GM19351 (cell line): ENCODE data around the gene SAA4.
"Not testable (repeated sequence)": the region's sequence is repeated elsewhere in the genome, so short reads cannot be mapped to it uniquely, and the experiment has no call there.

Source experiments
- ATAC-seq: cut with Tn5 transposase; IDR thresholded peaks from one replicate; pipeline ENCODE4 v1.9.1; 2021; ENCODE audit warnings: mild to moderate bottlenecking, moderate library complexity; ENCODE audit not compliant: unreplicated experiment

The SAA4 gene

GRCh38 chr11:18236664-18237356 is at the start of gene SAA4:
TSS of gene SAA4 (minus strand) at chr11:18236802. CDS start at chr11:18235926, 876 bp downstream.
- no peak for ATAC-seq

GRCh38 chr11:18285841-18286240 is 49.2 kb upstream of the SAA4 start:
- no peak for ATAC-seq

GRCh38 chr11:18282626-18283025 is 46.0 kb upstream of the SAA4 start:
- ATAC-seq, result no peak

GRCh38 chr11:18280438-18281045 is 43.9 kb upstream of the SAA4 start:
- ATAC-seq, result peak; percentile 91

- no peak for ATAC-seq
Measured at GRCh38 chr11:18277565-18278271, 41.1 kb upstream of the SAA4 start.

- no peak for ATAC-seq
Measured at GRCh38 chr11:18271206-18271605, 34.6 kb upstream of the SAA4 start.

- ATAC-seq, result no peak
Measured at GRCh38 chr11:18270102-18270501, 33.5 kb upstream of the SAA4 start.

- not testable (repeated sequence) for ATAC-seq
Measured at GRCh38 chr11:18269252-18269651, 32.6 kb upstream of the SAA4 start.

- ATAC-seq, result peak; percentile 61
Measured at GRCh38 chr11:18267335-18268133, 30.9 kb upstream of the SAA4 start.

GRCh38 chr11:18265949-18266348 is 29.3 kb upstream of the SAA4 start, which contains the start of gene SAA1:
TSS of gene SAA1 (plus strand) at chr11:18266264. CDS start at chr11:18266888, 624 bp downstream.
- no peak for ATAC-seq

- ATAC-seq, result no peak
Measured at GRCh38 chr11:18264677-18265555, 28.3 kb upstream of the SAA4 start.

- peak; percentile 52 for ATAC-seq
Measured at GRCh38 chr11:18264035-18264434, 27.4 kb upstream of the SAA4 start.

GRCh38 chr11:18262681-18263350 is 26.2 kb upstream of the SAA4 start:
- not testable (repeated sequence) for ATAC-seq

GRCh38 chr11:18261721-18262120 is 25.1 kb upstream of the SAA4 start:
- ATAC-seq, result no peak

GRCh38 chr11:18259259-18259658 is 22.7 kb upstream of the SAA4 start:
- ATAC-seq, result no peak

GRCh38 chr11:18254781-18255361 is 18.3 kb upstream of the SAA4 start:
- ATAC-seq, result no peak

- ATAC-seq, result no peak
Measured at GRCh38 chr11:18253778-18254338, 17.3 kb upstream of the SAA4 start.

- no peak for ATAC-seq
Measured at GRCh38 chr11:18253233-18253632, 16.6 kb upstream of the SAA4 start.

GRCh38 chr11:18248561-18248960 is 12.0 kb upstream of the SAA4 start, which contains the start of gene SAA2:
TSS of gene SAA2 (minus strand) at chr11:18248668. CDS start at chr11:18248011, 657 bp downstream.
- no peak for ATAC-seq
